Activated effector memory CD4-positive, alpha-beta T cell treated with anti-CD3 and anti-CD28 coated beads, Interleukin-2, amount 50 U/mL, for 16 hours (primary cell): Measurements from ENCODE around the gene CNTN2.

ENCODE experiments used
- DNase-seq: peaks from one replicate; pipeline ENCODE4 v3.0.0-alpha.2; 2020

Gene CNTN2

DNA sequence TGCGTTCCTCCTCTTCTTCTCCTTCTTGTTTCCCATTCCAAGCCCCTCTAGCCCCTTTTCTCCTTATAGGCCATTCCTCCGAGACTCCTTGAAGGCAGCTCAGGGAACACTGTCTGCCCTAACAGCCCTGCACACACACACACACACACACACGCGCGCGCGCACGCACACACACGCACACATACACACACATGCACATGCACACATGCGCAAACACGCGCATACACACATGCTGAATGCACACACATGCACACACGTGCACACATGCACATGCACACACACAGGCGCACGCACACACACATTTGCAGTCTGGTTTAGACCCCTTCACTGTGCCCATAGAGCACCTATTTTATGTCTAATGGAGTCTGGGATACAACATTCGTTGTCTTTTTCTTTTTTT, 17.8 kb upstream of the CNTN2 start:
- DNase-seq = no peak

DNA sequence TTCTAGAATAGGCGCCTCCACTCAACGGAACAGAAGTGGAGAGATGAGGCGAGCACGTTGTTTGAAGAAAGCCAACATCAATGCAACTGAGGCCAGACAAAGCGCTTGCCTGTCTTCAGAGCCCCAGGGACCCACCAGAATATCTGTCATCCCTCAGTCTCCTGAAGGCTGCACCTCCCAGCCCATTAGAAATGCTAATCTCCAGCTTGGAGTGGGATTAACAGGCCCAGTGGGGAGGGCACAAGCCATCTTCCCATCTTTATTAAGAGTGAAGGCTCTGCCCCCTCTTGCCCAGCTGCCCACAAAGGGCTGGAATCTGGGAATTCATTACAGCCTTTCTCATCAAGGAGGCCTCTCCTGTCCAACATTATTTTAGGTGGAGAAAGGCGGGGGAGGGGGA, 16.8 kb upstream of the CNTN2 start:
- DNase-seq = no peak

DNA sequence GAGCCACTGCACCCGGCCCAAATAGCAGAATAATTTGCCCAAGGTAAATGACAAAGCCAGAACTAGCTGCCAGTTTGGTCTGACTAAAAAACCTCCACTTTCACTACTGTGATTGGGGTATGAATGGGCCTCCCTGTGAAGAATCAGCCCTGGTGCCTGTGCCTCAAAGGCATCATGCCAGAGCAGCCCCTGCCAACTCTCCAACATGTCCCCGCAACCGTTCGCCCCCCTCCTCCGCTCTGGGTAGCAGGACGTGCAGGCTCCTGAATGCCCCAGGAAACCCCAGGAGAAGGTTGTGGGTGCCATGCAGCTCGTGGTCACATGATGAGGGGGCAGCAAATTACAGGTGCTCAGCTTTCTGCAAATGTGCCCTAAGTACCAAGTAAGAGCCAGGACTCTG, 14.6 kb upstream of the CNTN2 start:
- DNase-seq = no peak

DNA sequence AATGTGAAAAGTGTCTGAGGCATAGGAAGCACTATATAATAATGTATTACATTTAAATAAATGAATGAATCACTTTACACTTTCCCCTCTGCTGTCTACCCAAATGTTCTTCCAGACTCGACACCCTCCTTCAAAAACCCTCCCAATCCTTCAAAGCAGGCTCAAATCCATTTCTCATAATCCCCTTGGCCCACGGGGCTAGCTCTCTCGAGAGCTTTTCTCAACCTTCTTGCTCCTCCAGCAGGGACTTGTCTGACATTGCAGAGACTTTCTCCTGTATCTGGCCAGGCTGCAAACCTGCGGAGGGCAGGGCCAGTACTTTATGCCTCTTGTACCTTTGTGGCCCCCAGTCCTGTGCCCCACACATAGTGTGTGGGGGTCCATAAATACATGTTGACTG, 14.1 kb upstream of the CNTN2 start:
- no peak for DNase-seq

DNA sequence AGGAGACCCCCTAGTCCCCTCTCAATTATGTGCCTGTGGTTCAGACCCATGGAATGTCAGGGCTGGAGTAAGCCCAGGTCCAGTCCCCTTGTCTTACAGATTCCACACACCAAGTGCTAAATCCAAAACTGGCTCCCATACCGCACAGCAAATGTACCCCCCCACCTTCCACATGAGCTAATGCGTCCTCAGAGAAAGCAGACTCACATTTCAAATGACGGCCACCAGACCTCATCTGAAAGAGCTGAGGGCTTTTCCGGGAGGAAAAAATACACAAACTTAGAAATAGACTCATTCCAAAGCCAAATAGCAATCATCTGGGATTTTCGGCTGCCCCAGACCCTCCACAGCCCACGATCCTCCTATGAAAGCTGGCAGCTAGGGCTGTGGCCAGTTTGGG, 12.8 kb upstream of the CNTN2 start:
- no peak for DNase-seq

- no peak for DNase-seq
These were observed 12.1 kb upstream of the CNTN2 start for GRCh38 chr1:205030896-205031295.

DNA sequence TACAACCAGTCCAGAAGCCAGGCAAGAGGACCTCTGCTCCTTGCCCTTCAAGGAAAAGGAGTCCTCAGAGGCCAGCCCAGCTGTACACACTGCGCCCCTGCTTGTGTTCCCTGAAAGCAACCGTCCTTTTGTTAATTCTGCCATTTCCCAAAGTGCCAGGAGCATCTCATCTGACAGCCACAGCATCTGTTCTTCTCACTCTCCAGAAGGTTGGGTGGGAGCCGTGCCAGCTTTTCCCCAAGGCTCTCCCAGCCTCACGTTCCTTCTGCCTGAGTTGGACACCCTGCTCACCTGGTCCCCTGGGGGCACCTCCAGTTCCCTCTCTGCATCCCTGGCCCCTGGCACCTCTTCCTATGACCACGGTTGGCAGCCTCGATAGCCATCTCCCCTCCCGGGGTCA, 10.5 kb upstream of the CNTN2 start:
- no peak for DNase-seq

GRCh38 chr1:205037539-205037938, 5.5 kb upstream of the CNTN2 start:
- DNase-seq = no peak

- DNase-seq = no peak
These were observed 4.8 kb upstream of the CNTN2 start for GRCh38 chr1:205038132-205038786.

- no peak for DNase-seq
These were observed 1.9 kb upstream of the CNTN2 start for GRCh38 chr1:205041001-205041715.

- DNase-seq = no peak
These were observed 758 bp upstream of the CNTN2 start for GRCh38 chr1:205041998-205042910.

- no peak for DNase-seq
These were observed 854 bp downstream of the CNTN2 start for GRCh38 chr1:205043866-205044265.

DNA sequence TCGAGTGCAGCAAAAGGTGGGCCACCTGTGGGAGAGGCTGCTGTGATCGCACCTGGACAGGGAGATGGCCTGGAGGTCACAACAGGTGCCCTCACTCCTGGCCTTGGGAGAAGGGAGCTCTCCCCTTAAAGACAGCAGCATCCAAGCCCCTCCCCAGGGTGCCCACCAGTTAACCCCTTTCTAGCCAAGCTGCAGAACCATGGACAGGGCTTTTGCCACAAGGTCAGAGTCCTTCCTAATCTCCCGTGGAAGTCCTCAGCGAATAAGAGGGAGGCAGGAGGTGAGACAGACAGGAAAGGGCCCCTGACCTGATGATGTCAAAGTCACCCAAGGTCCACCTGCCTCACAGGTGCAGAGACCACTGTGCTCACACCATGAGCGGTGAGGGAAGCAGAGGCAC, 1.7 kb downstream of the CNTN2 start:
- no peak for DNase-seq

DNA sequence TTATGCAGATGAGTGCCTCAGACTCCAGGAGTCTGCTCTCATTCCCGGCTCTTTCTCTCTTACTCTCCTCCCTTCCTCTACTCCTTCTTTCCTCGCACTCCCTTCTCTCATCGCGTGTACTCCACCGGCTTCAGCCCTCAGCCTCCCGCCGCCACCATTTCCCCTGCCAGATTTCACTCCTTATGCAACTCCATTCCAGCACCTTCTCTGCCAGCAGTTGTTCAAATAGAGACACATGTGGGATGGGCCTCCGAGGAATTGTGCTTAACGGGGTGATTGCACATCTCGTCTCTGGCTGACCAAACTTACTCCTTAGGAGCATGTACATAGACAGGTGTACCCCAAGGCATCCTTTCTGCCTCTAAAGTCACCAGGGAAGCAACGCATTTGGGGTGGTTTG, 2.1 kb downstream of the CNTN2 start:
- DNase-seq = no peak

DNA sequence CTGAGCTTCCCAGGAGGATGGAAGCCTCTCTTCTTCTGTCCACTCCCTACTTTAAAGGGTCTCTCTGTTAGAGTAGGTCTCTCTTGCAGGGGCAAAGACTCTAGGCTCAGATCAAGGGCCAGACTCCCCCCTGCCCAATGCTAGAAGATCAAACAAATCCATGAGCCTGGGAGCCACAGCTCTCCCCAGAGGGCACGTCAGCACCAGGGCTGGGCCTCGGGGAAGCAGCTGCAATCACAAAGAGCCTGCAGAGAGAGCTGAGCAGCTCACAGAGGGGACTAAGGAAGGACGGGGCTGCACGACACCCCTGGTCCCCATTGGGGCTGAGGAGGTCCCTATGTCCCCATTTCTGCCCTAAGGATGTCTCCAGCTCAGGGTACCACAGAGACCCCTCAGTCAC, 3.9 kb downstream of the CNTN2 start:
- DNase-seq = no peak

DNA sequence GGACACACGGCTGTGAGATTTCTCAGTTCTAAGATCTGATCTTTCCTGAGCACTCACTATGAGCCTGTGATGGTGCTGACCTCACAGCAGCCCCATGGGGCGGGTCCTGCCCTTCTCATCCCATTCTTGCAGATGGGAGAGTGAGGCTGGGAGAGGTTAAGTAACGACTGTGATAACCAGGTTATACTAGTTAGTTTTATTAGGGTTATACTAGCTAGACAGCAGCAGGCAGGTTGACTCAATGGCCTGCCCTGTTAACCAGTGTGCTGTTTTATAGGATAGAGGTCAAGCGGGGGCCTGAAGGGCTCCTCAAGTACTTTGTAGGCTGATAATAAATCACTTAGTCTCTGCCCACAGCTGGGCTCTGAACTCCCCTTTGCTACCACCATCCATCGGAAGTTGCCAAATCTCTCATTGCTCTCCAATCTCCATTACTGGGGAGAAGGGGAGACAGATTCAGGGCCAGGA, 4.8 kb downstream of the CNTN2 start:
- DNase-seq = no peak

- no peak for DNase-seq
These were observed 5.4 kb downstream of the CNTN2 start for GRCh38 chr1:205048382-205048781.

DNA sequence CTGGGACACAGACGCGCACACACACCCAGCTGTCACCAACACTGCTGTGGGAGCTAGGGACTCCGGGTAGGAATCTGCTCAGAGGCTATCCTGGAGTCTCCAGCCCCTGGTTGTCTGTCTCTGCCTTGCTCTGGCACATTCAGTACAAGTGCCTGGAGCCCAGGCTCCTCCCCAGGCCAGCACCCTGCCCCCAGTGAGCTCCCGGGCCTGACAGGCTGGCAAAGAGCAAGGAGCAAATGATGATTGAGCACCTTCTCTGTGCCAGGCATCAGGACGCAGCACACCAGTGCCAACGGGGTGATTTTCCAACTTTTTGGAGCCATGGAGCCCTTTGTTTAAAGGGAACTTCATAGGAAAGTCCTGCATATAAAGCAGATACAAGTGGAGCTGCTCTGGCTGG, 6.5 kb downstream of the CNTN2 start:
- no peak for DNase-seq

GRCh38 chr1:205052690-205053089, 9.7 kb downstream of the CNTN2 start:
- DNase-seq = no peak

DNA sequence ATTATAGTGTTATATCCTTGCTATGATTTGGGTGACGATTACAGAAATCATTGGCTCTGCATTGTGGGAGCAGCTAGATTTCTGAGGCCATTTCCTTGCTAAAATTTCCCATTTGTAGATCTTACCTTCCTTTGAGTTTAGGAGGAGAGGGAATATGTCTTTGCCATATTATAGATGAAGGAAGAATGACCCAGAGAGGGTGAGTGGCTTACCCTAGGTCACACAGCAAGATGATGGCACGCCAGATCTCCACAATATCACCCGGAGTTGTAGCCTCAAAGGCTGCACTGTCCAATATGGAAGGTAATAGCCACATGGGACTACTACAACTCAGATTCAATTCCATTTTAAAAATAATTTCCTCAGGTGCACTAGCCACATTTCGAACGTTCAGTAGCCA, 10.3 kb downstream of the CNTN2 start:
- DNase-seq = no peak

DNA sequence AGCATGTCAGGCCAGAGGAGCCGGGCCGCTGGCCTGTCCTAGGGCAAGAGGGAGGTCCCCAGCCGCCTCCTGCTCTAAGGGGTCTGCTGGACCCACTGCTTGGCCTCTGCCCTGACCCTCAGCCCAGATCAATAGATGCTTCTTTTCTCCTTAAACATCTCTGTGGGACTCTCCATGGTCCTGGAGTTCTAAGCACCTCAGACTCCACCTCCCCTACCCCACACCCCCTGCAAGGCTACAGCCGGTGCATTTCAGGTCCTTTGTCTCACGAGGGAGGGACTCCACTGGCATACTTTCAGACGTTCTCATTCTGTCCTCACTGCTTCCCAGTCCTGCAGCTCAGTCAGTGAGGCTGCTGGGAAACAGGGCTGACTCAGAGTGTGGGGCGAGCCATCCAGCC, 11.0 kb downstream of the CNTN2 start:
- DNase-seq = no peak

DNA sequence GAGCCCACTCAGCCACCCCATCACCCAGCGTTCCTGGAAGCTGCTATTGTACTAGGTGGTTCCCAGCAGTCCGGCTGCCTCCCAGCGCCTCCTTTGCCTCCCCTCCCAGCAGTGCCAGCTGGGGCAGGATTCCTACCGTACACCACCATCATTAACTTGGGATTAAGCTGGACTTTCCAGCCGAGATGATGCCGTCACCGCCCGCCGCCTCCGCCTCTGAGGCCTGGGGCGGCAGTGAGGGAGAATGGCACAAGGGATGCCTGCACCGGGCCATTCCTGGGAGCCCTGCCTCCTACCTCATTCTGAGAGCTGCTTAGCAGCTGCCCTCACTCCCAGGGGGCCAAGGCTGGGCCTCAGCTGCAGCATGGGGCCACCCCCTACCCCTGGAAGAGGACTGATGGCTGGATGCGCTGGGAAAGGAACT, 13.2 kb downstream of the CNTN2 start:
- no peak for DNase-seq

DNA sequence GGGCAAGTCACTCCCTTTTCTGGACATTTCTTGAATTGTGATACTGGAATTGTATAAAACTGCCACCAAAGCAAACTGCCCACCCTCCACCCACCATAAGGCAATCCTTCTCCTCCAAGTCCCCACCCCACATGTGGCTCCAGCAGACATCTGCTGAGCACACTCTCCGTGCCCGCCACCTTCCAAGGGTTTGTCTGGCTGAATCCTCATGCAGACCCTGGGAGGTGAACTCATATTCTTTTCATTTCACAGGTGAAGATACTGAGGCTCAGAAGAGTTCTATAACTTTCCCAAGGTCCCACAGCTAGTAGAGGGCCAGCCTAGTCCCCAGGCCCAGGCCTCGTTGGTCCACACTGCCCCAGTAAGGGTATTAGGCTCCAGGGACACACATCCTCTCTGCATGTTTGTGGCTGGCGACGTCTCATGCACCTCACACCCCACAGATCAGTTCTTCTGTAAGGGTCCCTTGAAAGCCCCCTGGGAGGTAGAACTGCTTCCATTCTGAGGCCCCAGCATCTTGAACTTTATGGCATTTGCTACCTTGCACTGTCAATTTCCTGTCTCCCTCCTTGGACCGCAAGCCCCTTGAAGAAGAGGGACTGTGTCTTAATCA, 14.1 kb downstream of the CNTN2 start:
- no peak for DNase-seq
